Kidney (tissue), 14 donors: Measurements from ENCODE around the gene ADAMTSL2. TPM values are rescaled to one million over a fixed set of nuclear protein-coding genes. Genes with fewer than 3 reads are reported as not detected.

Experiments used
- DNase-seq, 5 donors: peaks; one replicate each; pipeline ENCODE4 v3.0.0-alpha.2; 2013 to 2020
- FAIRE-seq: peaks from 2 replicates; lab custom pipeline; 2012; peaks lifted over from hg19 to GRCh38; lab: Jason Lieb, UNC
- H3K27ac ChIP-seq, 2 donors: one replicate each; pipeline ENCODE4 v1.7.0; 2013; ENCODE audit warnings: low read depth in 2 of 2, low read length in 2 of 2, inconsistent platforms in 1 of 2
- H3K27me3 ChIP-seq: one replicate; pipeline ENCODE4 v1.7.1; 2013; ENCODE audit warnings: low read length, inconsistent platforms; ENCODE audit not compliant: control insufficient read depth, insufficient read depth
- H3K36me3 ChIP-seq, 3 donors: one replicate each; pipeline versions ENCODE4 v1.7.0 to v1.7.1; 2013; ENCODE audit warnings: low read length in 3 of 3, control low read depth in 1 of 3, inconsistent platforms in 1 of 3; ENCODE audit not compliant: insufficient read depth in 3 of 3, control insufficient read depth in 2 of 3
- H3K4me1 ChIP-seq, 3 donors: one replicate each; pipeline versions ENCODE4 v1.7.0 to v1.7.1; 2013; ENCODE audit warnings: low read length in 3 of 3, inconsistent platforms in 1 of 3, low read depth in 1 of 3; ENCODE audit not compliant: control insufficient read depth in 2 of 3, insufficient read depth in 2 of 3
- H3K4me3 ChIP-seq, 3 donors: one replicate each; pipeline versions ENCODE4 v1.7.0 to v1.8.1; 2013; ENCODE audit warnings: low read length in 3 of 3, control low read depth in 1 of 3, inconsistent platforms in 1 of 3
- H3K9ac ChIP-seq, 3 donors: one replicate each; pipeline versions ENCODE4 v1.7.0 to v1.7.1; 2013; ENCODE audit warnings: low read length in 3 of 3, control low read depth in 1 of 3, inconsistent platforms in 1 of 3
- H3K9me3 ChIP-seq, 3 donors: one replicate each; pipeline versions ENCODE4 v1.7.0 to v1.7.1; 2013; ENCODE audit warnings: low read length in 3 of 3, control low read depth in 1 of 3, inconsistent platforms in 1 of 3; ENCODE audit not compliant: control insufficient read depth in 2 of 3, insufficient read depth in 1 of 3
- intact Hi-C: fragments of 100-400 bp; cut with DNase I; formaldehyde crosslinking; loops from one replicate; pipeline ENCODE4 v1.11.1; 2022
- polyA plus RNA-seq: library from polyadenylated mRNA; stranded (reverse); fragments of 350-450 nt; fragmentation: Illumina TruSeq; extraction: RNeasy Lipid Tissue Mini Kit (QIAGEN cat#74804); gene quantifications from one replicate; pipeline ENCODE4 v1.2.3, GENCODE V29; 2014; ENCODE audit warnings: low read depth, low replicate concordance; ENCODE audit not compliant: insufficient read depth
- total RNA-seq: library from RNA; stranded (reverse); fragmentation: NEBNext Ultra II Directional; extraction: Animal tissue kit (Norgen Biotek cat#: 25700); gene quantifications from one replicate; pipeline ENCODE4 v1.2.1, GENCODE V29; 2021
- TF ChIP-seq, protein P1 (sequence below): IDR thresholded peaks from 3 replicates; pipeline ENCODE4 v1.5.1; 2012; ENCODE audit warnings: mild to moderate bottlenecking, moderate library complexity, borderline replicate concordance; ENCODE audit not compliant: insufficient read depth; ENCODE audit errors: extremely low read depth
- donor health status: control.
- donor health status: control.
- donor health status: control.
- donor health status: control.
- donor health status: control.
- donor health status: DM: yes; HTN: yes; CAD: no.
- donor health status: Normal renal cell carcinoma (clear cell type).

Gene ADAMTSL2
- total and polyA plus RNA-seq, 2 donors from 2014 or later = 20.0 to 32.1 TPM

GRCh38 chr9:133569121-133569785, 34.7 kb downstream of the ADAMTSL2 start:
- TF ChIP-seq, protein P1, sequence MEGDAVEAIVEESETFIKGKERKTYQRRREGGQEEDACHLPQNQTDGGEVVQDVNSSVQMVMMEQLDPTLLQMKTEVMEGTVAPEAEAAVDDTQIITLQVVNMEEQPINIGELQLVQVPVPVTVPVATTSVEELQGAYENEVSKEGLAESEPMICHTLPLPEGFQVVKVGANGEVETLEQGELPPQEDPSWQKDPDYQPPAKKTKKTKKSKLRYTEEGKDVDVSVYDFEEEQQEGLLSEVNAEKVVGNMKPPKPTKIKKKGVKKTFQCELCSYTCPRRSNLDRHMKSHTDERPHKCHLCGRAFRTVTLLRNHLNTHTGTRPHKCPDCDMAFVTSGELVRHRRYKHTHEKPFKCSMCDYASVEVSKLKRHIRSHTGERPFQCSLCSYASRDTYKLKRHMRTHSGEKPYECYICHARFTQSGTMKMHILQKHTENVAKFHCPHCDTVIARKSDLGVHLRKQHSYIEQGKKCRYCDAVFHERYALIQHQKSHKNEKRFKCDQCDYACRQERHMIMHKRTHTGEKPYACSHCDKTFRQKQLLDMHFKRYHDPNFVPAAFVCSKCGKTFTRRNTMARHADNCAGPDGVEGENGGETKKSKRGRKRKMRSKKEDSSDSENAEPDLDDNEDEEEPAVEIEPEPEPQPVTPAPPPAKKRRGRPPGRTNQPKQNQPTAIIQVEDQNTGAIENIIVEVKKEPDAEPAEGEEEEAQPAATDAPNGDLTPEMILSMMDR = no peak
- Histone ChIP-seq H3K4me1 (peaks cover 0 to 3% (median 0%) of the 10 kb centered on the region in 3 donors), H3K27me3 (no peaks in the 10 kb centered on the region), H3K36me3 (no peaks in the 10 kb centered on the region), H3K9me3 (no peaks in the 10 kb centered on the region), H3K27ac (no peak overlapping the region), H3K9ac (no peak overlapping the region), H3K4me3 (no peak overlapping the region)
- DNase-seq (no peak), FAIRE-seq (no peak)
- intact Hi-C loops = no loop called here

DNA sequence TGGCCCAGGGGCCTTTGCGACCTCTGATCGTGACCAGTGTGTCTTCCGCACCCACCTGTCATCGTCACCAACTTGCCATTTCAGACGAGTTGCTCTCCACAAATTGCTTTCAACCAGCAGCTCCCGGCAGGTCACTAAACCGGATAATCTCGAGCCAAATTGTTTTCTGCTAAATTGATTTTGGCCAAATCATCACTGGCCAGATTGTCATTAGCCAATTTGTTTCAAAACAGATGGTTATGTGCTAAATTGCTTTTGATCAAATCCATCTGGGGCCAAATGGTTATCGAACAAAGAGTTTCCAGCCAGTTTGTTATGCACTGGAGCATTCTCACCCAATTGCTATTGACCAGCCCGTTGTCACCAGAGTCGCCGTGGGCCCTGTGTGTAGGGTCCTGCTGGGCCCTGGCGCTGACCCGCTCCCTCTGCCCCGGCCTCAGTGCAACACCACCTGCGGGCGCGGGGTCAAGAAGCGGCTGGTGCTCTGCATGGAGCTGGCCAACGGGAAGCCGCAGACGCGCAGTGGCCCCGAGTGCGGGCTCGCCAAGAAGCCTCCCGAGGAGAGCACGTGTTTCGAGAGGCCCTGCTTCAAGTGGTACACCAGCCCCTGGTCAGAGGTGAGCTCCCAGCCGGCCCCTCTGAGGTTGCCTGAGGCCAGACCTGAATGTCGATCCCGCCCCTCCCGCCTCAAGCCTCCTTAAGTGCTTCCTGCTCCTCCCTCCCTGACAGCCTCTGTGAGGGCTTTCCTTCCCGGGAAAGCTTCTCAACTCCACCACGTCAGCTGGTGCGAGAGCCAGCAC, 35.6 kb downstream of the ADAMTSL2 start:
- intact Hi-C loops = no loop called here
- TF ChIP-seq, protein P1 = no peak
- Histone ChIP-seq H3K4me1 (peaks cover 0 to 3% (median 0%) of the 10 kb centered on the region in 3 donors), H3K9me3 (no peaks in the 10 kb centered on the region), H3K27ac (no peak overlapping the region), H3K4me3 (no peak overlapping the region), H3K9ac (no peak overlapping the region), H3K27me3 (no peaks in the 10 kb centered on the region), H3K36me3 (no peaks in the 10 kb centered on the region)
- DNase-seq (peak in 2 of 5 donors; percentile 12 to 64), FAIRE-seq (no peak)

DNA sequence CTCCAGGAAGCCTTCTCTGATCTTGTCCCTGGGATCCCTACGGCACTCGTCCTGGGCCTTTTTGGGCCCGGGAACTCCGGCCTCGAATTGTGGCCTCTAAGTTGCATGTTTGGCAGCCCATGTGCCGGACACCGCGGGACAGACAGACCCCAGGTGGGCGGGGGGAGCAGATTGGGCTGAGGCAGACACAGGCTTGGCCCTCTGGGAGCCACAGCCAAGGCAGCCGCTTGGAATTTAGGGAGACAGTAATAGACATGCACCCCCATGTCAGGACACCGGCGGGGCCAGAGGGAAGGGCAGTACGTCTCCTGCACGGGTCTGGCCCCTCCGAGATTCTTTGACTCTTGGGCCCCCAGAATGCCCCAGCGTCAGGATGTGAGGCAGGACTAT, 36.2 kb downstream of the ADAMTSL2 start:
- H3K36me3 ChIP-seq = no peaks in the 10 kb centered on the region
- FAIRE-seq (no peak), DNase-seq (peak in 1 of 5 donors; percentile 46)
- no peak overlapping the region for H3K9ac ChIP-seq
- no peaks in the 10 kb centered on the region for H3K27me3 ChIP-seq
- H3K4me1 ChIP-seq = peaks cover 0 to 3% (median 0%) of the 10 kb centered on the region in 3 donors
- TF ChIP-seq, protein P1 = no peak
- H3K4me3 ChIP-seq = no peak overlapping the region
- no peaks in the 10 kb centered on the region for H3K9me3 ChIP-seq
- intact Hi-C loops = no loop called here
- H3K27ac ChIP-seq = no peak overlapping the region
